HepG2 (cell line): ENCODE data around the gene POGLUT3. TPM values are rescaled to one million over a fixed set of nuclear protein-coding genes. Genes with fewer than 3 reads are reported as not detected.

ENCODE experiments used
- BCL6 ChIP-seq: IDR thresholded peaks from 2 replicates; pipeline ENCODE4 v1.6.1; 2016; ENCODE audit warnings: missing genetic modification reagents, missing compliant biosample characterization
- EP300 ChIP-seq, 3 experiments: sonication (generic) in 1 of 3; formaldehyde crosslinking in 1 of 3; IDR thresholded peaks; 2 replicates each; pipeline versions ENCODE4 v1.5.1 to v1.6.1; 2011 to 2020; ENCODE audit warnings: low read depth in 2 of 3, low read length in 2 of 3, borderline replicate concordance in 1 of 3, improper control_type of control experiment in 1 of 3, mild to moderate bottlenecking in 1 of 3, missing genetic modification reagents in 1 of 3, moderate library complexity in 1 of 3
- FOXK1 ChIP-seq: sonication (generic); formaldehyde crosslinking; IDR thresholded peaks from 2 replicates; pipeline ENCODE4 v1.4.0; 2020; ENCODE audit warnings: low read depth, missing genetic modification reagents, borderline replicate concordance
- FOXK2 ChIP-seq: fragments of 450-650 bp; IDR thresholded peaks from 2 replicates; pipeline ENCODE4 v1.6.1; 2016
- MED1 ChIP-seq: sonication (generic); formaldehyde crosslinking; IDR thresholded peaks from 2 replicates; pipeline ENCODE4 v1.4.0; 2020; ENCODE audit warnings: missing genetic modification reagents
- MEF2D ChIP-seq: sonication (generic); formaldehyde crosslinking; IDR thresholded peaks from 2 replicates; pipeline ENCODE4 v1.5.1; 2020; ENCODE audit warnings: mild to moderate bottlenecking, missing genetic modification reagents
- MLLT10 ChIP-seq: sonication (generic); formaldehyde crosslinking; IDR thresholded peaks from 2 replicates; pipeline ENCODE4 v1.4.0; 2020; ENCODE audit warnings: missing genetic modification reagents
- PAWR ChIP-seq: sonication (generic); formaldehyde crosslinking; IDR thresholded peaks from 2 replicates; pipeline ENCODE4 v1.4.0; 2020; ENCODE audit warnings: missing genetic modification reagents, mild to moderate bottlenecking, borderline replicate concordance
- PHF21A ChIP-seq: sonication (generic); formaldehyde crosslinking; IDR thresholded peaks from 2 replicates; pipeline ENCODE4 v1.5.0; 2020; ENCODE audit warnings: mild to moderate bottlenecking, missing genetic modification reagents
- SIN3A ChIP-seq: IDR thresholded peaks from 2 replicates; pipeline ENCODE4 v1.6.1; 2011; ENCODE audit warnings: low read depth, mild to moderate bottlenecking, control low read depth, low read length, borderline replicate concordance
- SKI ChIP-seq: fragments of 450-650 bp; IDR thresholded peaks from one replicate; pipeline ENCODE4 v1.6.1; 2018; ENCODE audit warnings: mild to moderate bottlenecking; ENCODE audit not compliant: partially characterized antibody
- TEAD3 ChIP-seq: optimal IDR thresholded peaks from 2 replicates; pipeline ENCODE3; 2016; ENCODE audit warnings: borderline replicate concordance
- ZNF143 ChIP-seq: sonication (generic); formaldehyde crosslinking; IDR thresholded peaks from 2 replicates; pipeline ENCODE4 v1.4.0; 2020; ENCODE audit warnings: missing genetic modification reagents
- ZNF296 ChIP-seq: sonication (generic); formaldehyde crosslinking; conservative IDR thresholded peaks from 2 replicates; pipeline ENCODE4 v1.5.0; 2020; ENCODE audit warnings: mild to moderate bottlenecking, missing genetic modification reagents
- ZNF44 ChIP-seq: sonication (generic); formaldehyde crosslinking; IDR thresholded peaks from 2 replicates; pipeline ENCODE4 v1.5.1; 2020; ENCODE audit warnings: mild to moderate bottlenecking, missing genetic modification reagents
- polyA plus RNA-seq, 8 experiments: library from polyadenylated mRNA; depleted of rRNA in 3 of 8; stranded (reverse) in 7 of 8; unstranded in 1 of 8; fragments of >200 nt; fragmentation: Illumina TruSeq in 4 of 8; extraction: Trizol in 4 of 8; gene quantifications; 2 replicates each; pipeline versions ENCODE4 v1.2.1 to v1.2.3, GENCODE V29; 2011 to 2016; ENCODE audit warnings: low read depth in 4 of 8, missing spikeins in 1 of 8, mixed read lengths in 1 of 8; ENCODE audit not compliant: insufficient read depth in 1 of 8
- total RNA-seq, 5 experiments: library from RNA; depleted of rRNA; stranded (reverse); fragments of >200 nt; fragmentation: Illumina TruSeq; extraction: Trizol; gene quantifications; 2 replicates each; pipeline ENCODE4 v1.2.3, GENCODE V29; 2016; ENCODE audit warnings: low read depth in 1 of 5
- TF ChIP-seq, protein P1 (sequence below): sonication (generic); formaldehyde crosslinking; IDR thresholded peaks from 2 replicates; pipeline ENCODE4 v1.4.0; 2020; ENCODE audit warnings: missing genetic modification reagents
- TF ChIP-seq, protein P2 (sequence below): sonication (generic); formaldehyde crosslinking; IDR thresholded peaks from 2 replicates; pipeline ENCODE4 v1.4.0; 2020; ENCODE audit warnings: mild to moderate bottlenecking, missing genetic modification reagents
- TF ChIP-seq, protein P3 (sequence below): sonication (generic); formaldehyde crosslinking; conservative IDR thresholded peaks from 2 replicates; pipeline ENCODE4 v1.4.0; 2020; ENCODE audit warnings: missing genetic modification reagents
- TF ChIP-seq, protein P4 (sequence below): sonication (generic); formaldehyde crosslinking; IDR thresholded peaks from 2 replicates; pipeline ENCODE4 v1.5.1; 2020; ENCODE audit warnings: mild to moderate bottlenecking, missing genetic modification reagents, moderate library complexity

The POGLUT3 gene
- total and polyA plus RNA-seq, 2 of the 13 experiments (the other 11 are each of a cell fraction or from before 2014, with no cell fraction given): 14.3 to 22.0 TPM

DNA sequence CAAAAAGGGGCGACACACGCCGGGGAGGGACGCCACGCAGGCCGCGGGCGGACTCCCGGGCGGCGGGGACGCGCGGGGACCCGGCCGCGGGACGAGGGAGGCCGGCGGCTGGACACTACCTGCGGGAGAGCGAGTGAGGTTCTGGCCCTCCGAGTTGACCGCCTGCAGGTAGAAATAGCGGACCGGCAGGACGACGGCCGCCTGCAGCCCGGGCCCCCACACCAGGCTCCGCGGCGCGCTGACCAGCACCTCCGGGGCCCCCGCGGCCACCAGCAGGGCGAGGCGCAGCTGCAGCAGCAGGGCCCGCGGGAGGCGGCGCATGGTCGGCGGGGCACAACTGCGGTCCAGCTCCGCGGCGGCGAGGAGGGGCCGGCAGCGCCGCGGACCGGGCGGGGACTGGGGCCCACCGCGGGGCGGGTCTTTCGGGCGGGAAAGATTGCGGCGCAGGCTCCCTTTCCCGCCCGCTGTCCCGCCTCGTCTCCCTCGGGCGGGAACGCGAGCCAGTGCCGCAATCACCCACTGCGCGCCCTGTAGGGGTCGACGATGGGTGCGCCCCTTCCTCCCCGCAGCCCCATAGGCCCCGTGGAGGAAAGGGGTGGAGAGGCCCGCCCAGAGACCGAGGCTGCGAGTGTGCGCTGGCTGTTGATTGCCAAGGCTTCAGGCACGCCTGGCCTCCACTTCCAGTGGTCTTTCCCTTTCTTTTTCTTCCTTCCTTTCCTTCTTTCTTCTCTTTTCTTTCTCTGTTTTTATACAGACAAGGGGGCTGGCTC lies at the start of gene POGLUT3 (continued):
- TF ChIP-seq, protein P1, sequence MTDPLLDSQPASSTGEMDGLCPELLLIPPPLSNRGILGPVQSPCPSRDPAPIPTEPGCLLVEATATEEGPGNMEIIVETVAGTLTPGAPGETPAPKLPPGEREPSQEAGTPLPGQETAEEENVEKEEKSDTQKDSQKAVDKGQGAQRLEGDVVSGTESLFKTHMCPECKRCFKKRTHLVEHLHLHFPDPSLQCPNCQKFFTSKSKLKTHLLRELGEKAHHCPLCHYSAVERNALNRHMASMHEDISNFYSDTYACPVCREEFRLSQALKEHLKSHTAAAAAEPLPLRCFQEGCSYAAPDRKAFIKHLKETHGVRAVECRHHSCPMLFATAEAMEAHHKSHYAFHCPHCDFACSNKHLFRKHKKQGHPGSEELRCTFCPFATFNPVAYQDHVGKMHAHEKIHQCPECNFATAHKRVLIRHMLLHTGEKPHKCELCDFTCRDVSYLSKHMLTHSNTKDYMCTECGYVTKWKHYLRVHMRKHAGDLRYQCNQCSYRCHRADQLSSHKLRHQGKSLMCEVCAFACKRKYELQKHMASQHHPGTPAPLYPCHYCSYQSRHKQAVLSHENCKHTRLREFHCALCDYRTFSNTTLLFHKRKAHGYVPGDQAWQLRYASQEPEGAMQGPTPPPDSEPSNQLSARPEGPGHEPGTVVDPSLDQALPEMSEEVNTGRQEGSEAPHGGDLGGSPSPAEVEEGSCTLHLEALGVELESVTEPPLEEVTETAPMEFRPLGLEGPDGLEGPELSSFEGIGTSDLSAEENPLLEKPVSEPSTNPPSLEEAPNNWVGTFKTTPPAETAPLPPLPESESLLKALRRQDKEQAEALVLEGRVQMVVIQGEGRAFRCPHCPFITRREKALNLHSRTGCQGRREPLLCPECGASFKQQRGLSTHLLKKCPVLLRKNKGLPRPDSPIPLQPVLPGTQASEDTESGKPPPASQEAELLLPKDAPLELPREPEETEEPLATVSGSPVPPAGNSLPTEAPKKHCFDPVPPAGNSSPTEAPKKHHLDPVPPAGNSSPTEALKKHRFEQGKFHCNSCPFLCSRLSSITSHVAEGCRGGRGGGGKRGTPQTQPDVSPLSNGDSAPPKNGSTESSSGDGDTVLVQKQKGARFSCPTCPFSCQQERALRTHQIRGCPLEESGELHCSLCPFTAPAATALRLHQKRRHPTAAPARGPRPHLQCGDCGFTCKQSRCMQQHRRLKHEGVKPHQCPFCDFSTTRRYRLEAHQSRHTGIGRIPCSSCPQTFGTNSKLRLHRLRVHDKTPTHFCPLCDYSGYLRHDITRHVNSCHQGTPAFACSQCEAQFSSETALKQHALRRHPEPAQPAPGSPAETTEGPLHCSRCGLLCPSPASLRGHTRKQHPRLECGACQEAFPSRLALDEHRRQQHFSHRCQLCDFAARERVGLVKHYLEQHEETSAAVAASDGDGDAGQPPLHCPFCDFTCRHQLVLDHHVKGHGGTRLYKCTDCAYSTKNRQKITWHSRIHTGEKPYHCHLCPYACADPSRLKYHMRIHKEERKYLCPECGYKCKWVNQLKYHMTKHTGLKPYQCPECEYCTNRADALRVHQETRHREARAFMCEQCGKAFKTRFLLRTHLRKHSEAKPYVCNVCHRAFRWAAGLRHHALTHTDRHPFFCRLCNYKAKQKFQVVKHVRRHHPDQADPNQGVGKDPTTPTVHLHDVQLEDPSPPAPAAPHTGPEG: peak; percentile 92; the same call in 1 of the 2 replicates
- TF ChIP-seq PHF21A (CRISPR knock-in tag) (no peak), MEF2D (no peak), ZNF143 (no peak), SIN3A (no peak; the same call in 1 of the 2 replicates), TEAD3 (peak; percentile 54), FOXK2 (no peak), FOXK1 (no peak), ZNF44 (CRISPR knock-in tag) (no peak), BCL6 (no peak; the same call in 1 of the 2 replicates), EP300 (IDR thresholded peaks at IDR 0.05; ENCODE audit: low read depth in 2 of 2, low read length in 2 of 2) (no peak), EP300 (CRISPR knock-in tag; IDR thresholded peaks at IDR 0.05; ENCODE audit: borderline replicate concordance) (no peak), ZNF296 (CRISPR knock-in tag) (no peak), MED1 (peak; percentile 24), MLLT10 (CRISPR knock-in tag) (no peak), SKI (no peak), PAWR (CRISPR knock-in tag) (no peak)
- TF ChIP-seq, protein P2, sequence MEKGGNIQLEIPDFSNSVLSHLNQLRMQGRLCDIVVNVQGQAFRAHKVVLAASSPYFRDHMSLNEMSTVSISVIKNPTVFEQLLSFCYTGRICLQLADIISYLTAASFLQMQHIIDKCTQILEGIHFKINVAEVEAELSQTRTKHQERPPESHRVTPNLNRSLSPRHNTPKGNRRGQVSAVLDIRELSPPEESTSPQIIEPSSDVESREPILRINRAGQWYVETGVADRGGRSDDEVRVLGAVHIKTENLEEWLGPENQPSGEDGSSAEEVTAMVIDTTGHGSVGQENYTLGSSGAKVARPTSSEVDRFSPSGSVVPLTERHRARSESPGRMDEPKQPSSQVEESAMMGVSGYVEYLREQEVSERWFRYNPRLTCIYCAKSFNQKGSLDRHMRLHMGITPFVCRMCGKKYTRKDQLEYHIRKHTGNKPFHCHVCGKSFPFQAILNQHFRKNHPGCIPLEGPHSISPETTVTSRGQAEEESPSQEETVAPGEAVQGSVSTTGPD (CRISPR knock-in tag): no peak
- TF ChIP-seq, protein P3, sequence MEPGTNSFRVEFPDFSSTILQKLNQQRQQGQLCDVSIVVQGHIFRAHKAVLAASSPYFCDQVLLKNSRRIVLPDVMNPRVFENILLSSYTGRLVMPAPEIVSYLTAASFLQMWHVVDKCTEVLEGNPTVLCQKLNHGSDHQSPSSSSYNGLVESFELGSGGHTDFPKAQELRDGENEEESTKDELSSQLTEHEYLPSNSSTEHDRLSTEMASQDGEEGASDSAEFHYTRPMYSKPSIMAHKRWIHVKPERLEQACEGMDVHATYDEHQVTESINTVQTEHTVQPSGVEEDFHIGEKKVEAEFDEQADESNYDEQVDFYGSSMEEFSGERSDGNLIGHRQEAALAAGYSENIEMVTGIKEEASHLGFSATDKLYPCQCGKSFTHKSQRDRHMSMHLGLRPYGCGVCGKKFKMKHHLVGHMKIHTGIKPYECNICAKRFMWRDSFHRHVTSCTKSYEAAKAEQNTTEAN: no peak; the same call in 1 of the 2 replicates
- TF ChIP-seq, protein P4, sequence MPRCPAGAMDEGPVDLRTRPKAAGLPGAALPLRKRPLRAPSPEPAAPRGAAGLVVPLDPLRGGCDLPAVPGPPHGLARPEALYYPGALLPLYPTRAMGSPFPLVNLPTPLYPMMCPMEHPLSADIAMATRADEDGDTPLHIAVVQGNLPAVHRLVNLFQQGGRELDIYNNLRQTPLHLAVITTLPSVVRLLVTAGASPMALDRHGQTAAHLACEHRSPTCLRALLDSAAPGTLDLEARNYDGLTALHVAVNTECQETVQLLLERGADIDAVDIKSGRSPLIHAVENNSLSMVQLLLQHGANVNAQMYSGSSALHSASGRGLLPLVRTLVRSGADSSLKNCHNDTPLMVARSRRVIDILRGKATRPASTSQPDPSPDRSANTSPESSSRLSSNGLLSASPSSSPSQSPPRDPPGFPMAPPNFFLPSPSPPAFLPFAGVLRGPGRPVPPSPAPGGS (CRISPR knock-in tag): peak; percentile 83
